Left ventricle myocardium inferior (tissue), 1 donor: Measurements from ENCODE around the gene VWA8. TPM values are rescaled to one million over a fixed set of nuclear protein-coding genes. Genes with fewer than 3 reads are reported as not detected.
"Not testable (repeated sequence)": the region's sequence is repeated elsewhere in the genome, so short reads cannot be mapped to it uniquely, and the experiment has no call there.

ENCODE experiments used
- DNase-seq: peaks from one replicate; pipeline ENCODE4 v3.0.0-alpha.2; 2020
- H3K27ac ChIP-seq: fragments of 200-600 bp; replicated peaks from 2 replicates; pipeline ENCODE4 v1.8.0; 2021
- H3K27me3 ChIP-seq: fragments of 200-600 bp; 2 replicates; pipeline ENCODE4 v1.8.0; 2021; ENCODE audit warnings: low read depth
- H3K36me3 ChIP-seq: fragments of 200-600 bp; 2 replicates; pipeline ENCODE4 v1.8.0; 2021
- H3K4me1 ChIP-seq: fragments of 200-600 bp; 2 replicates; pipeline ENCODE4 v1.8.0; 2021
- H3K4me3 ChIP-seq: fragments of 200-600 bp; 2 replicates; pipeline ENCODE4 v1.8.0; 2021; ENCODE audit warnings: mild to moderate bottlenecking, moderate library complexity
- H3K9me3 ChIP-seq: fragments of 200-600 bp; replicated peaks from 2 replicates; pipeline ENCODE4 v1.8.0; 2021
- intact Hi-C: fragments of 100-400 bp; cut with micrococcal nuclease; formaldehyde crosslinking; loops from one replicate; pipeline ENCODE4 v1.11.0; 2022
- total RNA-seq: library from RNA; stranded (reverse); fragmentation: NEBNext Ultra II Directional; extraction: Animal tissue kit (Norgen Biotek cat#: 25700); gene quantifications from one replicate; pipeline ENCODE4 v1.2.1, GENCODE V29; 2021
- TF ChIP-seq, protein P1 (sequence below): fragments of 200-600 bp; IDR thresholded peaks from 2 replicates; pipeline ENCODE4 v1.8.0; 2021; ENCODE audit warnings: antibody characterized with exemption, mild to moderate bottlenecking, borderline replicate concordance
- donor health status: DM: no; HTN: yes; CAD: no; lungs with severe emphysema.

The VWA8 gene
- total RNA-seq, 1 donor from 2014 or later = 51.0 TPM

DNA sequence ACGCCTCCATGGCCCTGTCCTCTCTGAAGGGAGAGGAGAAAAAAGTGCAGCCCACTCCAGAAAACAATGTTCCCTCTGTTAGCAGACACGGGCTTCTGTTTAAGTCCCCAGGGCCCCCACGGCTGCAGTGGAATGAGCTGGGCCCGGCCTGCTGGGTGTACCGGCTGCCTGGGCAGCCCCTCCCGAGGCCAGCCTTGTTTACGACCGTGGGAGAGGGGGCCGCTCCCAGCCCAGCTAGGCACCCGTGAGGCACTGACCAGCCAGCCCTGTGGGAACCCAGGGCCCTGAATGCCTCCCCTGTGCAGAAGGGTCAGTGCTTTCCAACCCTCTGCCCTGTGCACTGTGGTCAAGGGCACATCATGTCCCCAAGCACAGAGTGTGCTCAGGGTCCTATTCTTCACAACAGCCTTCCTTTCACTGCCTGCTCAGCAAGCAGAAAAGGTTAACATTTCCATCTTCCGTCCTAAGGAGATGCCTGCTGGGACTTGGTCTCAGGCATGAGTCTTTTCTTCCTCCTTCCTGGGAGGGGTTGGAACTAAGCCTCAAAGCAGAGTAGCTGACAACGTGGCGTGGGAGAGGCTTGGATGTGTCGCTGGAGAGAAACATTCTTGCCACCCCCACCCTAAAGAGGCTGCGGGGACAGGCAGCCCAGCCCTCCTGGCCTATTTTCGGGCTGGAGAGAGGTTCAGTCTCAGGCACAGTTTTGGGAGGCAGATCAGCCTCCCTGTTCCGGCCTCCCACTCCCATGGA lies 413.5 kb downstream of the VWA8 start:
- peak; percentile 66 for DNase-seq
- TF ChIP-seq, protein P1, sequence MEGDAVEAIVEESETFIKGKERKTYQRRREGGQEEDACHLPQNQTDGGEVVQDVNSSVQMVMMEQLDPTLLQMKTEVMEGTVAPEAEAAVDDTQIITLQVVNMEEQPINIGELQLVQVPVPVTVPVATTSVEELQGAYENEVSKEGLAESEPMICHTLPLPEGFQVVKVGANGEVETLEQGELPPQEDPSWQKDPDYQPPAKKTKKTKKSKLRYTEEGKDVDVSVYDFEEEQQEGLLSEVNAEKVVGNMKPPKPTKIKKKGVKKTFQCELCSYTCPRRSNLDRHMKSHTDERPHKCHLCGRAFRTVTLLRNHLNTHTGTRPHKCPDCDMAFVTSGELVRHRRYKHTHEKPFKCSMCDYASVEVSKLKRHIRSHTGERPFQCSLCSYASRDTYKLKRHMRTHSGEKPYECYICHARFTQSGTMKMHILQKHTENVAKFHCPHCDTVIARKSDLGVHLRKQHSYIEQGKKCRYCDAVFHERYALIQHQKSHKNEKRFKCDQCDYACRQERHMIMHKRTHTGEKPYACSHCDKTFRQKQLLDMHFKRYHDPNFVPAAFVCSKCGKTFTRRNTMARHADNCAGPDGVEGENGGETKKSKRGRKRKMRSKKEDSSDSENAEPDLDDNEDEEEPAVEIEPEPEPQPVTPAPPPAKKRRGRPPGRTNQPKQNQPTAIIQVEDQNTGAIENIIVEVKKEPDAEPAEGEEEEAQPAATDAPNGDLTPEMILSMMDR = no peak
- Histone ChIP-seq H3K4me1 (peaks cover 24% of the 10 kb centered on the region), H3K9me3 (no peaks in the 10 kb centered on the region), H3K36me3 (no peaks in the 10 kb centered on the region), H3K27ac (peak overlapping the region; percentile 89), H3K4me3 (no peak overlapping the region), H3K27me3 (no peaks in the 10 kb centered on the region)
- intact Hi-C loops = no loop called here

DNA sequence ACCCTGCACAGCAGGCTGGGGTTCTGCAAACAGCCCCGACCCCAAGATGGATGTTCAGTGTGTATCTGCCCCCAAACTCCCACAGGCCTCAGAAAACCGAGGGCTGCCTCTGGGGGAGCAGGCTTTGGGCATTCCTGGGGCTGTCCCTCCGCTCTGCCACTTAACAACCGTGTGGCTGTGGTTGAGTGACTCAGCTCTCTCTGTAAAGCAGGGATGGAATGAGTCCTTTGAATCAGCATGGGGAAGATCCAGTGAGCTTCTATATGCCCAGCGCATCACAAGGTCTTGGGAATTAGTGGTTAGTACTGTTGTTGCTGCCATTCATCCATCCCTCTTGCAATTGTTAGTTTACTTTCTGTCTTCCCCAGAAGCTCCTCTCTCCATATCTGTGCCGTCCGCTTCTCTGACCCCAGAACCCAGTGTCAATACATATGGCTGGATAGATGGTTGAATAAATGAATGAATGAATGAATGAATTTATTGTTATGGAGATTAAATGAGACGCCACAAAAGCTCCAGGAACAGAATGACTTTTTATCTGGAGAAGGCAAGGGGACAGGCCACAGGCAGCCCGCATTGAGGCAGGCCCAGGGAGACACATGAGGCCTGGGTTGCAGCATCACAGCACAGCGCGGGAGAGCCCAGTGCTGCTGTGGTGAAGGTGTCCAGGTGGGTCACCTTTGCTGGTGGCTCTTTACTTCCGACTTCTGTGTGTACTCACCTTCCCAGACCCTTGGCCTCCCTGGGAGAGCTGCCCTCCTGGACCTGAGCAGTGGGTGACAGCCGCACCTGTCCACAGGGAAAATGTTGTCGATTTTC lies 414.3 kb downstream of the VWA8 start:
- no peak for DNase-seq

DNA sequence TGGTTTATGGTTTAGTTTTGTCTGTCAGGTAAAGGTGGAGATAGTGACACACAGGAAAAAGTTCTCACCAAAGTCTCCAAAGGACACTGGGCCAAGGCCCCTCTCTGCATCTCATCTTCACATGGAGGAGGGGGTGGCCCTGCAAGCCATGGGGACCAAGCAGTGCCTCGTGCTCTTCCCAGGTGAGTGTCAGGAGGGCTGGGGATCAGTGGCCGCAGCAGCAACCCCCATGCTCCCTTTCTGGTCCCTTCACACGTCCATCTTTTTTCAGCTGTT lies 415.5 kb downstream of the VWA8 start:
- H3K27me3 ChIP-seq = no peaks in the 10 kb centered on the region
- no peak for DNase-seq
- H3K36me3 ChIP-seq = no peaks in the 10 kb centered on the region
- H3K4me3 ChIP-seq = no peak overlapping the region
- TF ChIP-seq, protein P1 = no peak
- H3K9me3 ChIP-seq = no peaks in the 10 kb centered on the region
- H3K4me1 ChIP-seq = peaks cover 27% of the 10 kb centered on the region
- intact Hi-C loops = no loop called here
- no peak overlapping the region for H3K27ac ChIP-seq

More for the DNA sequence above, 414.3 kb downstream of the VWA8 start:
- Histone ChIP-seq H3K4me3 (no peak overlapping the region), H3K27ac (peak overlapping the region; percentile 89), H3K36me3 (no peaks in the 10 kb centered on the region), H3K27me3 (no peaks in the 10 kb centered on the region), H3K9me3 (no peaks in the 10 kb centered on the region), H3K4me1 (peaks cover 27% of the 10 kb centered on the region)
- TF ChIP-seq, protein P1 = no peak
- intact Hi-C loops = no loop called here

DNA sequence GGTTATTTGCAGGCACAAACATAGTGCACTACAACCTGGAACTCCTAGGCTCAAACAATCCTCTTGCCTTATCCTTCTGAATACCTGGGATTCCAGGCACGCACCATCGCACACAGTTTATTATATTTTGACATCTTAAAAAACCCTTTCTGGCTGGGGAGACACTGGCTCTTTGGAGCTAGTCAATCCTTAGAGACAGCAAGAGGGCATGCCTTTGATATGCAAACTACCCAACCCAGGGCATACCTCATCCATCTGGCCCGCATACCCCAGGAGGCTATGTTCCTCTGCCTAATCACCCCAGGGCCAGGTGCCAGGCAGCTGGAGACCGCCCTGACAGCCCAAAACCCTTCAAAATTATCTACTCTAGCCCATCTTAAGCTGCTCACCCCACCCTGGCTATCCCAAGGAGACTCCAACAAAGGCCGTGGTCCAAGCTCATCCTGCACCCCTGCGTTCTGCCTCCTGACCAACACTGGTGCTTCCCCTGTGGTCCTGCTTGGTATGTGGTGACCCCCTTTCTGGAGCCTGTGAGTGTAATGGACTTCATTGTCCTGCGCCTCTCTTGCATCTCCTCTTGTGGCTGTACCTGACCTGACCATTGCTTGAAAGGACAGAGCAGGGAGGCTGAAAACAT lies 417.1 kb downstream of the VWA8 start:
- intact Hi-C loops = no loop called here
- TF ChIP-seq, protein P1 = no peak
- Histone ChIP-seq H3K36me3 (no peaks in the 10 kb centered on the region), H3K27ac (no peak overlapping the region), H3K4me3 (no peak overlapping the region), H3K9me3 (no peaks in the 10 kb centered on the region), H3K4me1 (peaks cover 27% of the 10 kb centered on the region), H3K27me3 (no peaks in the 10 kb centered on the region)
- no peak for DNase-seq

DNA sequence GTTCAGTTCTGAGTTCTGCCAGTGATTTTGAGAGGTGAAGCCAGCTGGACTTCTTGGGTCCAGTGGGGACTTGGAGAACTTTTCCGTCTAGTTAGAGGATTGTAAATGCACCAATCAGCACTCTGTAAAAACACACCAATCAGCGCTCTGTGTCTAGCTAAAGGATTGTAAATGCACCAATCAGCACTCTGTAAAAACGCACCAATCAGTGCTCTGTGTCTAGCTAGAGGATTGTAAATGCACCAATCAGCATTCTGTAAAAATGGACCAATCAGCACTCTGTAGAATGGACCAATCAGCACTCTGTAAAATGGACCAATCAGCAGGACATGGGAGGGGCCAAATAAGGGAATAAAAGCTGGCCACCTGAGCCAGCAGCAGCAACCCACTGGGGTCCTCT lies 418.1 kb downstream of the VWA8 start:
- DNase-seq, H3K4me3 ChIP-seq, intact Hi-C loops, H3K27me3 ChIP-seq, H3K36me3 ChIP-seq, H3K27ac ChIP-seq, H3K9me3 ChIP-seq: not testable (repeated sequence)
- peaks cover 19% of the 10 kb centered on the region for H3K4me1 ChIP-seq
